SW 1271 (cell line): ENCODE results near the gene DPYSL4.

Experiments used
- DNase-seq, 2 experiments: peaks; one replicate each; lab custom pipeline; 2025; lab: John Stamatoyannopoulos, UW

DPYSL4 gene

GRCh38 chr10:132178672-132179545 is 7.8 kb upstream of the DPYSL4 start:
- DNase-seq: no peak

GRCh38 chr10:132179551-132180392 is 7.0 kb upstream of the DPYSL4 start:
- DNase-seq: no peak

GRCh38 chr10:132180736-132181135 is 6.0 kb upstream of the DPYSL4 start:
- no peak for DNase-seq

- no peak for DNase-seq
These were observed 4.9 kb upstream of the DPYSL4 start for GRCh38 chr10:132181691-132182425.

GRCh38 chr10:132182591-132182990 is 4.2 kb upstream of the DPYSL4 start:
- no peak for DNase-seq

- no peak for DNase-seq
These were observed 3.7 kb upstream of the DPYSL4 start for GRCh38 chr10:132183046-132183445.

GRCh38 chr10:132184816-132185593 is 1.7 kb upstream of the DPYSL4 start:
- no peak for DNase-seq

- DNase-seq: no peak
These were observed 904 bp upstream of the DPYSL4 start for GRCh38 chr10:132185601-132186487.

- DNase-seq: no peak
These were observed 836 bp downstream of the DPYSL4 start for GRCh38 chr10:132187430-132188138.

- no peak for DNase-seq
These were observed 1.6 kb downstream of the DPYSL4 start for GRCh38 chr10:132188331-132188730.

GRCh38 chr10:132189016-132189415 is 2.3 kb downstream of the DPYSL4 start:
- no peak for DNase-seq

GRCh38 chr10:132189810-132190422 is 3.2 kb downstream of the DPYSL4 start:
- no peak for DNase-seq

- no peak for DNase-seq
These were observed 5.6 kb downstream of the DPYSL4 start for GRCh38 chr10:132192076-132192975.

GRCh38 chr10:132192991-132193665 is 6.4 kb downstream of the DPYSL4 start:
- no peak for DNase-seq

GRCh38 chr10:132193907-132194552 is 7.3 kb downstream of the DPYSL4 start:
- DNase-seq: no peak

GRCh38 chr10:132194726-132195125 is 8.0 kb downstream of the DPYSL4 start:
- no peak for DNase-seq

- no peak for DNase-seq
These were observed 8.8 kb downstream of the DPYSL4 start for GRCh38 chr10:132195366-132196075.
